HG02973 (cell line): Measurements from ENCODE around the gene RIC8A.

ENCODE experiments used
- ATAC-seq: cut with Tn5 transposase; IDR thresholded peaks from one replicate; pipeline ENCODE4 v1.9.1; 2021; ENCODE audit warnings: moderate library complexity; ENCODE audit not compliant: unreplicated experiment

The RIC8A gene

DNA sequence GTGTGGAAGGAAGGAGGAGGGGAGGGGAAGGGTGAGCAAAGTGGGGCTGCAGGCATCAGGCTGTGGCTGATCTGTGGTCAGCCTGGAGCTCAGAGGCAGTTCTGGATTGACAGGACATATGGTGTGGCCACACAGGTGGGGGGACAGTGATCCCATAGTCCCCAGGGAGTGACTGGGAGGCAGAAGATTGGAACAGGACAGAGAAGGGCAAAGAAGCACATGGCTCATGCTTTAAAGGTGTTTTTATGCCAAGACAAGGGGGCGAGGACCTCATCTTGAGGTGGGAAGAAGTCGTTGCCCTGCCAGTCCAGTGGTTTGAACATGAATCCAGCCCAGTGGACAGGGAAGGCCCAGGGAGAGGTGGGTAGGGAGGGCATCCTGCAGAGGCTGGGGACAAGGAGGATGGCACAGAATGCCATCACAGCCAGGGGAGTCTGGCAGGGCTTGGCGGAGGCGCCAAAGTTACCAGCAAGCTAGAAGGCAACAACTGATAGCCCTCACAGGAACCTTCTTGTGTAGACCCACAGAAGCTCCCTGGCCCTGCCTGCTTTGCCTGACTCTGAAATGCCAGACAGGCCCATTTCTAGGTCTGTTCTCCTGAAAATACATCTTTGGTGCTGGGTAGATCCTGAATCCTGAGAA is 3.4 kb upstream of the RIC8A start:
- ATAC-seq, result no peak

DNA sequence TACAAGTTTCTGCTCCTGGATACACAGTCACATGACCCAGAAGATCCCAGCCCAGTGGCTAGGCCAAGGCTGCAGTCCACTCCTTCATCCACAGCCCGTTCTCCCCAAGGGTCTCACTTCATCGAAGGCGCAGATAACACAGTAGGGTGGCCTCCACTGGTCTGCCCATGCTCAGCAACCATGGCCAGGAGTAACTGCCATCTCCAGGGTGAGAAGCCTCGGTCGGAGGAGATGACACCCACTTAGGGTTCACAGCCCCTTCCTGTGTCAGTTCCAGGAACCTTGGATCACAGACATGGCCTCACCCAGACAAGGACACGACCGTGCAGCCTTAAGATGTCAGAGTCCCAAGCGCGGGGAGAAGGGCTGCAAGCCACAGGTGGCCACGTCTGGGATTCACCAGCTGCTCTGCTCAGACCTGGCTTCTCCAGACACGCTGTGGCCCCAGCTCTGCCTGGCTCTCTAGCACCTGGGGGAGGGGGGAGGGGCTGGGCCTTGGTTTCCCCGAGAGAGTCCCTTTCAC is 2.9 kb upstream of the RIC8A start:
- no peak for ATAC-seq

DNA sequence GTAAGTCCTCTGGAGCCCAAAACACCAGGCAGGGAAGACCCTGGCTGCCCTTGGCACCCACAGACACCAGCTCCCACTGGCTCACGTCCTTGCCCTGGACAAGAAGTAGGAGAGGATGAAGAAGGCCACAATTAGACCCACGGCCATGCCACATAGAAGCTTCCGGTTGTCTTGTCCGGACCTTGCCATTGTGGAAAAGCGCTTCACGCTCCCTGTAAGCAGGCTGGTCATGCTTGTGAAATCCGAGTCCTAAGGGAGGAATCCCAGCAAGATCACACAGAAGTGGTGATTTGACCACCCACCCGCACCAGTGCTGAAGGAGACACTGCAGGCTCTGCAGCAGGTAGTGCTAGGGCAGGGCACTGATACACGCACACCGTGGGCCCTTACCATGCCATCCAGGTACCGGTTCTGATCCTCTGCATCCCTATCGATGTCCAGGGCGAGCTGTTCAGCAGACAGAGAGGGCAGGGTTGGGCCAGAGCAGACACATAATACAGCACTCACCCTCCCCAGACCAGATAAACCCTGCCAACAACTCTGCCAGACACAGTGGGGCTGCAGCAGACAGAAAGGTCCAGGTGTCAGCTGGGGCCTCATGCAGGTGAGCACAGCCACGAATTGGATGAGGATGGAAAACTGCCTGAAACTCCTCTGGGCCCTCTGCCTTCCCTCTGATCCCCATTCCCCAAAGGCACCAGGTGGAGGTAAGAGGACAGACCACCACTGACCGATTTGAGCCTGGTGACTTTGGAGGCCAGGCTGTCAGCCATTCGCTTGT is 2.1 kb upstream of the RIC8A start:
- no peak for ATAC-seq

DNA sequence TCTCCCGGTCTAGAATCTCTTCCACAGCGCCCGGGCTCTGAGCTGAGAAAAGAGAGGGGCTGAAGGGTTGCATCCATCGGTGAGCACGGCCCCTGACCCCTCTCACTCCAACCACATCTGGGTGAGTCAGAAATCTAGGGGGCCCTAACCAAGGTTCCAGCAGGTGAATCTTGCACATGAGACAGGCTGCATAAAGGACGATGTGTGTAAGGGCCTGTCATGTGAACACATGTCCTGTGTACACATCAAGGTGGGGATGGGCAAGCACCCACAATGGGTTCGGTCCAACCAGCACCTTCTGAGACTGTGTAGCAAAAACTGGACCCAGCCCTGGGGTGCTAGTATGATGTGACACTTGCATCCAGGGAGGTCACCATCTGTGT is 1.5 kb upstream of the RIC8A start:
- no peak for ATAC-seq

DNA sequence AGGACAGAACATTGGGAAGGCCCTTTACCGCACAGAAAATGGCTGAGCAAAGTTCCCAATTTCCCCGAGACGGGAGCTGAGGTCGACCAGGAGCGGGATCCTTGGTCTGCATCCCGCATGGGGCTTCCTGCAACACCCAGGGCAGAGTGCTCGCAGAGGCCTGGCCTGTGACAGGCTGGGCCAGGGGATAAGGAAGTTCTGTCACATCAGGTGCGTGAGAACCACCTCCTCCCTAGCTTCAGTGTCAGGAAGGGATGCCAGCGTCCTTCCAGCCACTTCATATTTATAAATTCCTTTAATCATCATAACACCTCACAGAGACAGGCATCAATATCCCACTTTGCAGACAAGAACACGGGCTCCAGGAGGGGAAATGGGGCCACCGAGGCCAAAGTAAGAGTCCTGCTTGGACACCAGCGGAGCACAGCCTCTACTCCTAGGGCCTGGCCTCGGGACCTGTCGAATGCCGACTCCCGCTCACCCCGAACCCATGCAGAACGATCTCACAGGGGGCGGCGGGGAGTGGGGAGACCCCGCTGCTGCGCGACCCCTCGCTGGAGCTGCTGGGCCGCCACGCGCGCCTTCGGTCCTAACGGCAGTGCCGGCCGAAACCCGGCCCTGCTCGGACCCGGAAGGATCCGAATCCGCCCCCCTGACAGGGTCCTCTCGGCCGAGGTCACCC is 841 bp upstream of the RIC8A start:
- ATAC-seq, result peak; percentile 1

DNA sequence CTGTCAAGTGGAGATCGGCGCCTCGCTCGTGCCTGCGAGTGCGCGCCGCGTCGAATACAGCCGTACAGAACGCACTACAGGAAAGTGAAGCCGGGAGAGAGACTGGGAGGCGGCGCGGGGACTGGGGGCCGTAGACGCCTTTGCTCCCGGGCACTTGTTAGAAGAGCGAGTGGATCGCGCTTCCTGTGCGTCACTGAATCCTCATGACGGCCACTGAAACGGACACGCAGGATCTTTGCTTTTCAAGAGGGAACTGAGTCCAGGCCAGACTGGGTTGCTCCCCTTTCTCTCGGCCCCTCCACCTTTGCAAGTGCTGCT is 314 bp downstream of the RIC8A start:
- no peak for ATAC-seq

DNA sequence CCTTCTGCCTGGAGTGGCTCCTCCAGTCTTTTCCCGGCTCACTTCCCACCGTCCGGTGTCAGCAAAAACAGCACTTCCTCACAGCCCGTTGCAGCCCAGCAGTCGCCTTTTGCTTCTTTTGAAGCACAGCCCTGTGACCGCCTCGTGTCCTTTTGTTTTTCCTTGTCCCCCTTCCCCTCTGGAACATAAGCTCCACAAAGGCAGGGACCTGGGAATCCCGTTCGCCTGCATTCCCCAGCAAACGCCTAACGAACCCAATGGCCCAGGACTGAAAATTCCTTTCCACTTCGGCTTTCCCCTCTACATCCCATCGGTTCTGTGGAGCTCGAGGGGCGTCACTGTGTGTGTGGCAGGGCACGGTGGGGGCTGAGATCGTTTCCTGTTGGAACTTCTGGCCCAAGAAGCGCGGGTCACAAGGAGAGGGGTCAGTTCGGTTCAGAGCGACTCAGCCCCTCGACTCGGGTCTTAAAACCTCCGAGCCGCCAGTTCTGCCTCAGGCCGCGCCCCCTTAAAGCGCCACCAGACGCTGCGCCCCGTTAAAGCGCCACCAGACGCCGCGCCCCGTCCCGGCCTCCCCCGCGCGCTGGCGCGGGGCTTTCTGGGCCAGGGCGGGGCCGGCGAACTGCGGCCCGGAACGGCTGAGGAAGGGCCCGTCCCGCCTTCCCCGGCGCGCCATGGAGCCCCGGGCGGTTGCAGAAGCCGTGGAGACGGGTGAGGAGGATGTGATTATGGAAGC is 841 bp downstream of the RIC8A start:
- ATAC-seq, result no peak

DNA sequence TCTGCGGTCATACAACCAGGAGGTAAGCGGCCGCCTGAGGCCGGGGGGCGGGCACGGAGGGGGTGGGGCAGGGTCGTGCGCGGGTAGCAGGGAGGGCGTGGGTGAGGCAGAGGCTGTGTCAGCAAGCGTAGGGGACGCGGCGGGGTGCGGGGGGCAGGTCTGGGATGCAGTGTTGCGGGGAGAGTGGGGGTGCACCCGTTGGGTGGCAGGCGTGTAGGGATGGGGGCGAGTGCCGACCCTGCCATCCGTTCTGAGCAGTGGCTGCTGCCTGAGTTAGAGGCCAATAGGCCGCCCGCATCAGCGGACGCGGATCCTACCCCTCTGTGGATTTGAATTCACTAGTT is 1.4 kb downstream of the RIC8A start:
- ATAC-seq, result no peak

DNA sequence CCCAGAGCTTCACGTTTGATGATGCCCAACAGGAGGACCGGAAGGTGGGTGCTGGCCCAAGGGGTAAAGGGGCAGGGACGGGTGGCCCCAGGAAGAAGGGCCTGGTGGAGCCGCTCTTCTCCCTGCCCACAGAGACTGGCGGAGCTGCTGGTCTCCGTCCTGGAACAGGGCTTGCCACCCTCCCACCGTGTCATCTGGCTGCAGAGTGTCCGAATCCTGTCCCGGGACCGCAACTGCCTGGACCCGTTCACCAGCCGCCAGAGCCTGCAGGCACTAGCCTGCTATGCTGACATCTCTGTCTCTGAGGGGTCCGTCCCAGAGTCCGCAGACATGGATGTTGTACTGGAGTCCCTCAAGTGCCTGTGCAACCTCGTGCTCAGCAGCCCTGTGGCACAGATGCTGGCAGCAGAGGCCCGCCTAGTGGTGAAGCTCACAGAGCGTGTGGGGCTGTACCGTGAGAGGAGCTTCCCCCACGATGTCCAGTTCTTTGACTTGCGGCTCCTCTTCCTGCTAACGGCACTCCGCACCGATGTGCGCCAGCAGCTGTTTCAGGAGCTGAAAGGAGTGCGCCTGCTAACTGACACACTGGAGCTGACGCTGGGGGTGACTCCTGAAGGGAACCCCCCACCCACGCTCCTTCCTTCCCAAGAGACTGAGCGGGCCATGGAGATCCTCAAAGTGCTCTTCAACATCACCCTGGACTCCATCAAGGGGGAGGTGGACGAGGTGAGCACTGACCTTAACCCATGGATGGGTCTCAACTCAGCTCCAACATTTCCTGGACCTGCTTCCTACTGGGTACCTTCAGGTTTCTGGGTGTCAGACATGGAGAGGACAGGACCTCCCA is 2.0 kb downstream of the RIC8A start:
- no peak for ATAC-seq

DNA sequence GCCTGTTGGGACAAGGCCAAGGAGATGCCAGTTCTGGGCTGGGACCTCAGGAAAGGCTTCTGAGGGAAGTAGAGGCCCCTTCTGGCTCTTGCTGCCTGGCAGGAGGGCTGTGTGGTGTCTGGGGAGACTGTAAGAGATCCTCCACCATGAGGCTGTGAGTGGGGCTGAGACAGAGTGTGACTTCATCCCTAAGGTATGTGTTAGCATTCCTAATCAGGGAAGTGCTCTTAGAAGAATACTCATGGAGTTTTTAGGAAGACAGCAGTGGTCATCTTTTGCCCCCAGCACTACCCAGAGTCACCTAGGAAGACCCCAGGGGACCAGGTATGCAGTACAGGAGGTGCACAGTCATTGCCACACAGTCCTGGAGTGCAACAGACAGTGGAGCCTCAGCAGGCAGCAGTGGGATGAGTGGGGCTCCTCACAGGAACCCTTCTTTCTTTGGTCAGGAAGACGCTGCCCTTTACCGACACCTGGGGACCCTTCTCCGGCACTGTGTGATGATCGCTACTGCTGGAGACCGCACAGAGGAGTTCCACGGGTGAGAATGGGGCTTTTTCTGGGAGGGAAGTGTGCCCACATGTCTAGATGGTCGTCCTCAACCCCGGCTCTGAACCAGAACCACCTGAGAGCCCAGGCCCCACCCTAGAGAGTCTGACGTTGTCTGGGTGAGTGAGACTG is 2.8 kb downstream of the RIC8A start:
- ATAC-seq, result no peak

DNA sequence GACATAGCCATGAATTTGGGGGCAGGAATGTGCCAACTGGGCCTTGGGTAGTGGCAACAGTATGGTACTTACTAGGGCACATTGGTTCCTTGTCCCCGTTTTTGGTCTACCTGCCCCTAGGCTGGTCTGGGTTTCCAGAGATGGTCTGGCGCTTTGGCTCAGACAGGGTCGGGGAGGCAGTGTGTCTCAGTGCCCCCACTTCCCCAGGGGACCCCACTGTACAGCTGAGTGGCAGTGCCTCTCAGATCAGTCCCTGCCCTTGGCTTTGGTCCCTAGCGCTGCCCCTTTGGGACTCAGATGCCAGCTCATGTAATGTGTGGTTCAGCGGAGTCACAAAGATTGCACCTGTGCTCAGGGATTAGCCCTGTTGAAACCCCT is 3.3 kb downstream of the RIC8A start:
- ATAC-seq, result no peak

DNA sequence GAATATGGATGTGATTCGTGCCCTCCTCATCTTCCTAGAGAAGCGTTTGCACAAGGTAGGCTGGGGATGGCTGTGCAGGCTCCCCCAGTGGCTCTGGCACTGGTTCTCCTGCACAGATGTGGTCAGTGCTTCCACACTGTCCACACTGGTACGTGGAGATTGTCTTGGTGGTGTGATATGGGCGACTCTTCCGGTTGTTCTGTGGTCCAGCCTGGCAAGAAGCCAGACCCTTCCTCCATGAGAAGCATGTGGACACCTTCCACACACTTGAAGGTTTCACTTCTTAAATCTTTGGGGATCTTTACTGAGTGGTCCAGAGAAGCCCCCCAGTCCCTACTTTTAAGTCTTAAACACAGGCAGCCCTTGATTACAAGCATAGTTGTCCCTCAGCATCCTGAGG is 3.8 kb downstream of the RIC8A start:
- no peak for ATAC-seq

DNA sequence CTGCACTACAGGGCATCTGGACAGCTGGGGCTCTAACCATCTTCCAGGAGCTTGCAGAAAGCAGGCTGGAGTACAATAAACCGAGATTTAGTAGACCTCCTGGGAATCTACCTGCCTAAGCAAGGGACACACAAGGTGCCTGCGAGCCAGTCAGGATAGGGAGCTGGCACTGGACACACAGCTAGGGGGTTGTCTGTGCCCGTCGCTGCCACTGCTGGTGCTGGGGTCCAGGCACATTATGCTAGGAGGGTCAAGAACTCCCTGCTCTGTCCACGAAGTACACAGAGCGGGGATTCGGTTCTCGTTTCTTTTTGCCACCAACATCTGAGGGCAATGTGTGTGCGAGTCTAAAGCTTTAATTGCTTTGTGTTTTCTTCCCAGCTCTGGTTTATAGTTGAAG is 4.2 kb downstream of the RIC8A start:
- no peak for ATAC-seq

DNA sequence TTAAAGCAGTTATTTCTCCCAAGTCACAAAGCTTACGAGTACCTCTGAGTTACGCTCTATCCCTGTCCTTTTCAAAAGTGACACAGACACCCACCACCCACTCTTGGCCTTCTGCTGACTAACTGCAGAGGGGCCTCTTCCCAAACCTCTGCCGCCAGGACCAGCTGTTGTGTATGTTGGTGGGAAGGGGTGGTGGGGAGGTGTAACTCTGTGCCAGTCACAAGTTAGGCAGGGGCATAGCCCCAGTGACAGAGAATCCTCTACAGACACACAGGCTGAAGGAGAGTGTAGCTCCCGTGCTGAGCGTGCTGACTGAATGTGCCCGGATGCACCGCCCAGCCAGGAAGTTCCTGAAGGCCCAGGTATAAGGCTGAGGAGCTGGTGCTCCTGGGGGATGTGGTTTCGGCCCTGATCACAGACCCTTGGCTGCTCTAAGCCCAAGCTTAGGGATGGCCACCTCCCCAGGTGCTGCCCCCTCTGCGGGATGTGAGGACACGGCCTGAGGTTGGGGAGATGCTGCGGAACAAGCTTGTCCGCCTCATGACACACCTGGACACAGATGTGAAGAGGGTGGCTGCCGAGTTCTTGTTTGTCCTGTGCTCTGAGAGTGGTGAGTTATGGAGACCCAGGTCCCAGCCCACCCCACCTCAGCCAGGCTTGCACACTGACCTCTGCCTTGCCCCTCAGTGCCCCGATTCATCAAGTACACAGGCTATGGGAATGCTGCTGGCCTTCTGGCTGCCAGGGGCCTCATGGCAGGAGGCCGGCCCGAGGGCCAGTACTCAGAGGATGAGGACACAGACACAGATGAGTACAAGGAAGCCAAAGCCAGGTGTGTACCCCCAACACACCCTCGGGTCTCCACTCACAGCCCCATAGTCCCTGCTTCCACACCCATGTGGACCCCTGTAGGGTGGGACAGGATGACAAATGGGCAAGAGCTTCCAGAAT is 4.9 kb downstream of the RIC8A start:
- ATAC-seq, result no peak

DNA sequence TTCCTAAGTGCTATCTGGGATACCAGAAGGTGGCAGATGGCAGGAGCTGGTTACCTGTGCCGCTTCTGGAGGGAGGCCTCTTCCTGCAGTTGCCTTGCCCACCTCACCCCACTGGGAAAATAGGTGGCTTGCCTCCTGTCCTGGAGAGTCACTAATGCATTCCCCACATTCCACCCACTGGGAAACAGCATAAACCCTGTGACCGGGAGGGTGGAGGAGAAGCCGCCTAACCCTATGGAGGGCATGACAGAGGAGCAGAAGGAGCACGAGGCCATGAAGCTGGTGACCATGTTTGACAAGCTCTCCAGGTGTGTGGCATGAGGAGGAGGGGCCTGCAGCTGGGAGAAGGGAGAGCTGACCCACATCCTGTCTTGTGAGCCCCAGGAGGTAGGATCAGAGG is 5.6 kb downstream of the RIC8A start:
- ATAC-seq, result no peak

DNA sequence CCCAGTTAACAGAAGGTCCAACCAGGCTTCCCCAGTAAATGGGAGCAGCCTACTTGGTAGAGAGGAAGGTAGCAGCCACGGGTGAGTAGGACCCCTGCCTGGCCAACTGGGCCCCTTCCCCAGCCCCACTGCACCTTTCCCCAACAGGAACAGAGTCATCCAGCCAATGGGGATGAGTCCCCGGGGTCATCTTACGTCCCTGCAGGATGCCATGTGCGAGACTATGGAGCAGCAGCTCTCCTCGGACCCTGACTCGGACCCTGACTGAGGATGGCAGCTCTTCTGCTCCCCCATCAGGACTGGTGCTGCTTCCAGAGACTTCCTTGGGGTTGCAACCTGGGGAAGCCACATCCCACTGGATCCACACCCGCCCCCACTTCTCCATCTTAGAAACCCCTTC is 6.6 kb downstream of the RIC8A start:
- ATAC-seq, result no peak

DNA sequence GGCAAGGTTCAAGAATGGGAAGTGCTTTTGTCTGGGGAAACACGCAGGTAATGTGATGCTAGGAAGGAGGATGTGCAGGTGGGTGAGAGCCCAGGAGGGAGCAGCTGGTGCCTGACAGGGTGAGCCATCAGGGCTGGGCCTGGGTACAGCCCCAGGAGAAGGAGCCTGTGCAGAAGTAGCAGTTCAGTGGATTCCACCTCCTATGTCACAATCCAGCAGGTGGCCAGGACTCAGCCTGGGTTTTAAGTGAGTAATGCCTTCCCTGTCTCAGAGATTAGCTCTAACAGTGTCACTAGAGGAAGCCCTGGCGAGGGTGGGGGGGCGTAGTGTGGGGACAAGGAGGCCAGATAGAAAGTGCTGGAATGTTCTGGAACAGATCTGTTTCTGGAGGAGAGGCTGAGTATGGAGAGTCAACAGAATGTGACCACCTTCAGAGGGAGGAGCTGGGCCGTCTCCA is 8.1 kb downstream of the RIC8A start:
- ATAC-seq, result no peak

DNA sequence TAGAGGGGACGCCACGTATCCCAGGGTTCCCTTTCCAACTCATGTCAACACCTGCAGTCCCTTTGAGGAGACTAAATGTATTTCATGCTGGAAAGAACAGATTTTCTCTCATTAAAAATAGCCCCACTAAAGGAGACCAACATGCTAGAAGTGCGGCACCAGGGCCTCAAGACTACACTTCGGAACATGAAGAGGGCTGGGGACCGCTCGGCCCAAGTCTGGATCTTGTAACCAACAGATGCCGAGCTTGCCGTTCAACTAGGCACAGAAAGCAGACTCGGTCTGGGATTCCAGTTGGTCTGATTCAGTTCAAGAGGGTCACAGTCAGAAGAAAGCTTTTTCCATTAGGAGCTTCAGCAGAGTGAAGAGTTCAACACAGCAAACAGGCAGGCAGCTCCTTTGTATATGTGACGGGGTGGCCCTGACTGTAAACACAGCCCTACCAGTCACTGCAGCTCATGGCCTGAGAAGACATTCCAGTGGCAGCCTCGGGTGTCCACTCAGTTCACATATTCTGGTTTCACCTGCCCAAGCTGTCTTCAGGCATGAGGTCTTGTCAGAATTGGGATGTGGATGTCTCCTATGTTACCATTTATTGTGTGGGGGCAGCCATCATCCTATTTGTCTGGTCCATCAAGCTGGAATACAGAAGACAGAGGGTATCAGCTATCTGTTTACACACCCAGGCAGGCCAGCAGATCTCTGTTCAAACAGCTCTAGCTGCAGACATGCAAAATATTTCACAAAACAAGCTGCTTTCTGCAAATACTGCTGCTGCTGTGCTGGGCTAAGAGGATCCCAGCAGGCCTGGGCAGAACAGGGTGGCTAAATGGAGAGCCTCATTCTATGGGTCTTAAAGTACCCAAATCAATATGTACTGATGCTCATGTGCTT is 8.8 kb downstream of the RIC8A start:
- ATAC-seq, result no peak
